ENCODE measurements around the gene SLC15A1. TPM values are rescaled to one million over a fixed set of nuclear protein-coding genes. Genes with fewer than 3 reads are reported as not detected.

Gene SLC15A1
- total and polyA plus RNA-seq, 2 experiments from 2014 or later, result 7.5 to 18.7 TPM

DNA sequence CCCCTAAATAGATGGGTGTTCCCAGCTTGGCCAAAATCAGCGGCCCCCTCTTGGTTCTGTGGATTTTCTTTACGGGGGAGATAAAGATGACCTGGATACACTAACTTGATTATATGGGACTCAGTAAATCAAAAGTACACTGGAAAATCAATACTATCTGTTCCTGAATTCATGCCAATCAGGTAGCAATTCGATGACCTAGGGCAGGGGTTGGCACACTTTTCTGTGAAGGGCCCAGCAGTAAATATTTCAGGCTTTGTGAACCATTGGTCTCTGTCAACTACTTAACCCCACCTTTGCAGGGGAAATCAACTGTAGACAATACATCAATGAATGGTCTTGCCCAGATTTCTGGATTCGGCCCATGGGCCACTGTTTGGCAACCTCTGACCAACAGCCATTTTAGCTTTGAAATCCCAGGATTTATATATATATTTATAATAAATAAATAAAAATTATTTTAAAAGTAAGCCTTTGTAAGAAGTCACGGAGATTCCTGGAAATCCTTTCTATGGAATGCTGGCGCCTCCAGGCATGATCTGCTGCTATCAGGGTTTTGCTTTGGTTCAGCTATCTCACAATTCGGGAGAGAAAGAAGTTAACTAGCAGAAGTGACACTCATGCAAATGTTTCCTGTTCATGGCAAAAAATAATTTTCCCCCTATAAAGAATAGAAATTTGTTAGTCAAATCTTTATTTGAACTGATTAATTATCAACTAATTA, 32.8 kb downstream of the SLC15A1 start:
- Histone ChIP-seq H3K4me3 (no peak overlapping the region), H3K27me3 (no peaks in the 10 kb centered on the region), H3K36me3 (replicated peaks; ENCODE audit: insufficient read depth, low read depth) (no peaks in the 10 kb centered on the region), H3K4me2 (no peak overlapping the region), H3K9me3 (ENCODE audit: low read depth) (no peaks in the 10 kb centered on the region), H3K4me1 (ENCODE audit: insufficient read depth) (no peaks in the 10 kb centered on the region), H2AFZ (no peak overlapping the region), H3K9me2 (replicated peaks; ENCODE audit: insufficient read depth) (no peaks in the 10 kb centered on the region), H3K79me2 (no peaks in the 10 kb centered on the region), H4K20me1 (ENCODE audit: insufficient read depth, poor library complexity, severe bottlenecking) (no peaks in the 10 kb centered on the region), H3K27ac (no peak overlapping the region)
- 74% methylated on average over 7 of the region's 7 CpGs for WGBS (ENCODE audit: low lambda C conversion rate, missing lambda C conversion rate)
- no peak for TF ChIP-seq EZH2phosphoT487 (IDR thresholded peaks at IDR 0.05; ENCODE audit: low read depth, severe bottlenecking, unreplicated experiment)
- TF ChIP-seq, protein P1, sequence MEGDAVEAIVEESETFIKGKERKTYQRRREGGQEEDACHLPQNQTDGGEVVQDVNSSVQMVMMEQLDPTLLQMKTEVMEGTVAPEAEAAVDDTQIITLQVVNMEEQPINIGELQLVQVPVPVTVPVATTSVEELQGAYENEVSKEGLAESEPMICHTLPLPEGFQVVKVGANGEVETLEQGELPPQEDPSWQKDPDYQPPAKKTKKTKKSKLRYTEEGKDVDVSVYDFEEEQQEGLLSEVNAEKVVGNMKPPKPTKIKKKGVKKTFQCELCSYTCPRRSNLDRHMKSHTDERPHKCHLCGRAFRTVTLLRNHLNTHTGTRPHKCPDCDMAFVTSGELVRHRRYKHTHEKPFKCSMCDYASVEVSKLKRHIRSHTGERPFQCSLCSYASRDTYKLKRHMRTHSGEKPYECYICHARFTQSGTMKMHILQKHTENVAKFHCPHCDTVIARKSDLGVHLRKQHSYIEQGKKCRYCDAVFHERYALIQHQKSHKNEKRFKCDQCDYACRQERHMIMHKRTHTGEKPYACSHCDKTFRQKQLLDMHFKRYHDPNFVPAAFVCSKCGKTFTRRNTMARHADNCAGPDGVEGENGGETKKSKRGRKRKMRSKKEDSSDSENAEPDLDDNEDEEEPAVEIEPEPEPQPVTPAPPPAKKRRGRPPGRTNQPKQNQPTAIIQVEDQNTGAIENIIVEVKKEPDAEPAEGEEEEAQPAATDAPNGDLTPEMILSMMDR (IDR thresholded peaks at IDR 0.05; ENCODE audit: poor library complexity), result no peak
- TF ChIP-seq EZH2 (IDR thresholded peaks at IDR 0.05; ENCODE audit: borderline replicate concordance), result no peak
- DNase-seq (ENCODE audit: low spot score), result no peak

DNA sequence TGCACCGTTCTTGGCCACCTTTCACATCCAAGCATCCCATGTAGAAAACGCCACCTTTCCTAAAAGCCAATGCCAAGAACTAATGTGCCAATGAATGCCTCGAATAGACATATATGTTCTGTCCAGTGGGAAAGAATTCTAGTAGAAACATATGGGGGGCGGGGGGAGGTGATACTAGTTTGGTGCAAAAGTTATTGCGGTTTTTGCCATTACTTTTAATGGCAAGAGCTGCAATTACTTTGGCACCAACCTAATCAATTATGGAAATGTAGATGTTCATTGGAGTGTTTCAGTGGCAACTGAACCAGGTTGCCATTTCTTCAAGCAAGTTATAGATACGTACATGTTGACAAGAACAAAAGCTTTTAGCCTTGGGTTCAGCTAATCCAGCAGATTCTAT, 34.6 kb downstream of the SLC15A1 start:
- Histone ChIP-seq H3K4me1 (ENCODE audit: insufficient read depth) (no peaks in the 10 kb centered on the region), H3K4me2 (no peak overlapping the region), H4K20me1 (ENCODE audit: insufficient read depth, poor library complexity, severe bottlenecking) (no peaks in the 10 kb centered on the region), H3K36me3 (replicated peaks; ENCODE audit: insufficient read depth, low read depth) (no peaks in the 10 kb centered on the region), H2AFZ (no peak overlapping the region), H3K27ac (no peak overlapping the region), H3K9me3 (ENCODE audit: low read depth) (no peaks in the 10 kb centered on the region), H3K9me2 (replicated peaks; ENCODE audit: insufficient read depth) (no peaks in the 10 kb centered on the region), H3K27me3 (no peaks in the 10 kb centered on the region), H3K4me3 (no peak overlapping the region), H3K79me2 (no peaks in the 10 kb centered on the region)
- TF ChIP-seq EZH2phosphoT487 (IDR thresholded peaks at IDR 0.05; ENCODE audit: low read depth, severe bottlenecking, unreplicated experiment), result no peak
- TF ChIP-seq, protein P1 (IDR thresholded peaks at IDR 0.05; ENCODE audit: poor library complexity), result no peak
- TF ChIP-seq EZH2 (IDR thresholded peaks at IDR 0.05; ENCODE audit: borderline replicate concordance), result no peak
- 96% methylated on average over 6 of the region's 6 CpGs for WGBS (ENCODE audit: low lambda C conversion rate, missing lambda C conversion rate)
- DNase-seq (ENCODE audit: low spot score), result no peak

DNA sequence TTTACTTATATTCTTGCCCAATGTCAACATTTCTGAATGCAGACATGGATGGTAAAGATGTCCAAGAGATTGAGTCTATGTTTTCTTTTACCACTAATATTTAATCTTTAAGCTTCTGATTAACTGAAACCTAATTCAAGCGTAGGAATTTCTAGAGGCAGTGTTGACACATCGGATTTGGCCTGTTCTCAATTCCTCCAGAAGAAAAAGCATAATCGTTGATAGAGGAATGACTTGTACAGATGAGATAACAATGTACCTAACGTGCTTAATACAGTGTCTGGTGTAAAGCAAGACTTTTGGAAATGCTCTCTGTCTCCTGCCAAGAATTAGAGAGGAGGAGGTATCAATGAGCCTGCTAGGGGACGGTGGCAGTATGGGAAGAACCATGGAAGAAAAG, 35.2 kb downstream of the SLC15A1 start:
- H3K9me3 ChIP-seq (ENCODE audit: low read depth), result no peaks in the 10 kb centered on the region
- no peak for DNase-seq (ENCODE audit: low spot score)
- H3K4me2 ChIP-seq, result no peak overlapping the region
- WGBS (ENCODE audit: low lambda C conversion rate, missing lambda C conversion rate), result 62% methylated on average over 5 of the region's 5 CpGs
- no peaks in the 10 kb centered on the region for H3K79me2 ChIP-seq
- H3K27me3 ChIP-seq, result no peaks in the 10 kb centered on the region
- H3K36me3 ChIP-seq (replicated peaks; ENCODE audit: insufficient read depth, low read depth), result no peaks in the 10 kb centered on the region
- no peak overlapping the region for H3K4me3 ChIP-seq
- TF ChIP-seq, protein P1 (IDR thresholded peaks at IDR 0.05; ENCODE audit: poor library complexity), result no peak
- TF ChIP-seq EZH2 (IDR thresholded peaks at IDR 0.05; ENCODE audit: borderline replicate concordance) (no peak), EZH2phosphoT487 (IDR thresholded peaks at IDR 0.05; ENCODE audit: low read depth, severe bottlenecking, unreplicated experiment) (no peak)
- H3K27ac ChIP-seq, result no peak overlapping the region
- no peaks in the 10 kb centered on the region for H4K20me1 ChIP-seq (ENCODE audit: insufficient read depth, poor library complexity, severe bottlenecking)
- H2AFZ ChIP-seq, result no peak overlapping the region
- no peaks in the 10 kb centered on the region for H3K9me2 ChIP-seq (replicated peaks; ENCODE audit: insufficient read depth)
- H3K4me1 ChIP-seq (ENCODE audit: insufficient read depth), result no peaks in the 10 kb centered on the region

Measured in hepatocyte (in vitro differentiated cells).